IPS-18c (cell line): Measurements from ENCODE around the gene FERMT2.

Experiments
- H3K4me3 ChIP-seq: 2 replicates; pipeline ENCODE4 v1.7.0; 2013; ENCODE audit warnings: low read depth, mild to moderate bottlenecking, low read length, moderate library complexity; ENCODE audit not compliant: insufficient read depth
- H3K9me3 ChIP-seq: one replicate; pipeline ENCODE4 v1.6.1; 2013; ENCODE audit warnings: mild to moderate bottlenecking, low read length, moderate library complexity; ENCODE audit not compliant: control insufficient read depth, insufficient read depth

Gene FERMT2

GRCh38 chr14:52824462-52824861, 126.4 kb downstream of the FERMT2 start:
- Histone ChIP-seq H3K4me3 (no peak overlapping the region), H3K9me3 (no peaks in the 10 kb centered on the region)

- Histone ChIP-seq H3K4me3 (no peak overlapping the region), H3K9me3 (no peaks in the 10 kb centered on the region)
Observed at GRCh38 chr14:52821805-52822250, 129.0 kb downstream of the FERMT2 start.

GRCh38 chr14:52808101-52808500, 142.7 kb downstream of the FERMT2 start:
- Histone ChIP-seq H3K4me3 (no peak overlapping the region), H3K9me3 (no peaks in the 10 kb centered on the region)
